Measurements from ENCODE around the gene PCDH17. TPM values are rescaled to one million over a fixed set of nuclear protein-coding genes. Genes with fewer than 3 reads are reported as not detected.

The PCDH17 gene
- total RNA-seq, 1 experiment from 2014 or later = not detected

DNA sequence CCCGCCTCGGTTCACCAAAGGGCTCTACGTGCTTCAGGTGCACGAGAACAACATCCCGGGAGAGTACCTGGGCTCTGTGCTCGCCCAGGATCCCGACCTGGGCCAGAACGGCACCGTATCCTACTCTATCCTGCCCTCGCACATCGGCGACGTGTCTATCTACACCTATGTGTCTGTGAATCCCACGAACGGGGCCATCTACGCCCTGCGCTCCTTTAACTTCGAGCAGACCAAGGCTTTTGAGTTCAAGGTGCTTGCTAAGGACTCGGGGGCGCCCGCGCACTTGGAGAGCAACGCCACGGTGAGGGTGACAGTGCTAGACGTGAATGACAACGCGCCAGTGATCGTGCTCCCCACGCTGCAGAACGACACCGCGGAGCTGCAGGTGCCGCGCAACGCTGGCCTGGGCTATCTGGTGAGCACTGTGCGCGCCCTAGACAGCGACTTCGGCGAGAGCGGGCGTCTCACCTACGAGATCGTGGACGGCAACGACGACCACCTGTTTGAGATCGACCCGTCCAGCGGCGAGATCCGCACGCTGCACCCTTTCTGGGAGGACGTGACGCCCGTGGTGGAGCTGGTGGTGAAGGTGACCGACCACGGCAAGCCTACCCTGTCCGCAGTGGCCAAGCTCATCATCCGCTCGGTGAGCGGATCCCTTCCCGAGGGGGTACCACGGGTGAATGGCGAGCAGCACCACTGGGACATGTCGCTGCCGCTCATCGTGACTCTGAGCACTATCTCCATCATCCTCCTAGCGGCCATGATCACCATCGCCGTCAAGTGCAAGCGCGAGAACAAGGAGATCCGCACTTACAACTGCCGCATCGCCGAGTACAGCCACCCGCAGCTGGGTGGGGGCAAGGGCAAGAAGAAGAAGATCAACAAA, 2.6 kb downstream of the PCDH17 start:
- in situ Hi-C loops (cut with HindIII; ENCODE audit: low pct_unique_long_range_greater_than_20kb, low sequenced_read_pairs) = no loop called here
- DNase-seq (ENCODE audit: low read depth) = no peak

DNA sequence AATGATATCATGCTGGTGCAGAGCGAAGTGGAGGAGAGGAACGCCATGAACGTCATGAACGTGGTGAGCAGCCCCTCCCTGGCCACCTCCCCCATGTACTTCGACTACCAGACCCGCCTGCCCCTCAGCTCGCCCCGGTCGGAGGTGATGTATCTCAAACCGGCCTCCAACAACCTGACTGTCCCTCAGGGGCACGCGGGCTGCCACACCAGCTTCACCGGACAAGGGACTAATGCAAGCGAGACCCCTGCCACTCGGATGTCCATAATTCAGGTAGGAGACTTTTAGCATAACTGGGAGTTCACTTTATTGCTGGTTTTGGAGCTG, 3.3 kb downstream of the PCDH17 start:
- in situ Hi-C loops (cut with HindIII; ENCODE audit: low pct_unique_long_range_greater_than_20kb, low sequenced_read_pairs) = no loop called here
- no peak for DNase-seq (ENCODE audit: low read depth)

- DNase-seq (ENCODE audit: low read depth) = no peak
- in situ Hi-C loops (cut with HindIII; ENCODE audit: low pct_unique_long_range_greater_than_20kb, low sequenced_read_pairs) = no loop called here
Measured at GRCh38 chr13:57635541-57636085, 4.1 kb downstream of the PCDH17 start.

DNA sequence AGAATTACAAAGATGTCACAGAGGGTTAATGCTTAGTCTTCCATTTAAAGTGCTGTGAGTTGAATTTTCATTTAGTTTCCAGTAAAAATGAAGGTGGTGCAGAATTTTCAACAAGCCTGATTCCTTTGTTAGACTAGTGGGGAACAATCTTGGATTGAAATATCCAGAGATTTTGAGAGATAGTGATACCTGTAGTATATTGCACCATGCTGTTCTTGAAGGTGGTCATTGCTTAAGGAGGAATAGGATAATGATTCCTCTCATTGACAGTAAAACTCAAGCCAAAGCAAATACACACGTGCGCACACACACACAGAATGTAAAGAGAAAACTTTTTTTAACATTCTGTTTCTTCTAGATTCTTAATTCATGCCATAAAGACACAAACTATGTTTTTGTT, 5.3 kb downstream of the PCDH17 start:
- no peak for DNase-seq (ENCODE audit: low read depth)
- in situ Hi-C loops (cut with HindIII; ENCODE audit: low pct_unique_long_range_greater_than_20kb, low sequenced_read_pairs) = no loop called here

DNA sequence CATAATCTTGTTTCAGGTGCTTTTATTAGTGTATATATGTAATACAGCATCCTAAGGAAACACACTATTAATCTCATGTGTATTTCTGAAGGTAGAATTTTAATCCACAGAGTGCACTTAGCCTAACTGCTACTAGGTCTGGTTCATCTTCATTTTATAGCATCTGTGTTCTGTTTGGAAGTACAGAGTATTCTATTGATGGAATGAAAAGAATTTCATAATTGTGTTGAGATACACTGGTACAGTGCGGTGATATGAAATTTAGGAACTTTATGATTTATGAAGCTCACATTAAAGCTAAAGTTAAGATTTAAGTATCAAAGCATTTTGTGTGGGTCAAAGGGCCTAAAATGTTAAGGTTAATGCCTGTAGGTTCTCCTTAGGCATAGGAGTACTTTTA, 6.0 kb downstream of the PCDH17 start:
- DNase-seq (ENCODE audit: low read depth) = no peak
- in situ Hi-C loops (cut with HindIII; ENCODE audit: low pct_unique_long_range_greater_than_20kb, low sequenced_read_pairs) = no loop called here

GRCh38 chr13:57638186-57638890, 6.8 kb downstream of the PCDH17 start:
- no peak for DNase-seq (ENCODE audit: low read depth)
- in situ Hi-C loops (cut with HindIII; ENCODE audit: low pct_unique_long_range_greater_than_20kb, low sequenced_read_pairs) = no loop called here

DNA sequence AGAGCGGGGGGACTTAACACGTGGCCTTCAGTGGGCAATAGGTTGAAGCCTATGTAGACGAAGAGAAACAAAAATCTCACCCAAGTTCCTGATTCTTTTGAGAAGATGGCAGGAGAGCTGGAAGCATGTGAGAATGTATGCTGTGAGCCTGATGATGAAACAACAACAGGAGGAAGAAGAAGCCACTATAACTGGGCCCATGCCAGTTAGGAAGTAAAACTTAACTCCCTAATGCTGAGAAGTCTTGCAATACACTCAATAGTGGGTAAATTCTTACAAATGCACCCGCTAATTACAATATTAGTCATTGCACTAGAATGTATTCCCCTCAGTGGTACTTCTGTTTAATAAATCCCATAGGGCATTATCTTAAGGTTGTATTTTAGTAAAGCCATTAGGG, 9.1 kb downstream of the PCDH17 start:
- DNase-seq (ENCODE audit: low read depth) = no peak
- in situ Hi-C loops (cut with HindIII; ENCODE audit: low pct_unique_long_range_greater_than_20kb, low sequenced_read_pairs) = no loop called here

DNA sequence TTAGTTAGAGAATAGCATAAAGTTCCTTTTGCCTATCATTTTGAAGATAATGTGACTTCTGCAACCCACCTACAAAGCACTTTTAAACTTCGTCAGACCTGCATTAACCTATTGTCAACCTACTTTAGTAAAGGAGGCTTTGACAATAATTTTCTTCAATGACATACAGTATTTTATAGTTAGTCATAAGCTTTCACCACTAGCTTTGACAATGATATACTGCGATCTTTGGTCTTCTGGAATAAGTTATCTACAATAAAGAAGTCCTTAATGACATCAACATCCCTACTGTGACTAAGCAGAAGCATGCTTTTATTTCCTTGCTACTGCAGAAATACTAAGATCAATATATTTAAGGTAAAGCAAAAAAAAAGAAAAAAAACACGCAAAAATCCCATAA, 9.5 kb downstream of the PCDH17 start:
- in situ Hi-C loops (cut with HindIII; ENCODE audit: low pct_unique_long_range_greater_than_20kb, low sequenced_read_pairs) = no loop called here
- DNase-seq (ENCODE audit: low read depth) = no peak

DNA sequence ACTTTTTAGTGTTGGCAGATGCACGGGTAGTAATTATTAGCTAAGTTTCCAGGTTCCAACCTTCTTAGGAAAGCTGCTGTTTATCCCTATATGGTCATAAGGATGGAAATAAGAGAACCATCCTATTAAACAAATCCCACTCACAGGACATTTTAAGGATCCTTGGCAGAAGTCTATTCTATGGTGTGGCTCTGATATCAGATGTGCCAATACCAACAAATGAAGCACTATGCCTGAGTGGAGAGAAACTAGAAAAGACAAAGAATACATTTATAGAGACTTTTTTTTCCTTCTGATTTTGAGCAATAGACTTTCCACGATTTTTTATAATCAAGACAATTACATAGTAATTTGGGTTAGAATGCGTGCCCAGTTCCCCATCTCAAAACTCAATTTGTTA, 12.6 kb downstream of the PCDH17 start:
- DNase-seq (ENCODE audit: low read depth) = no peak
- in situ Hi-C loops (cut with HindIII; ENCODE audit: low pct_unique_long_range_greater_than_20kb, low sequenced_read_pairs) = no loop called here

DNA sequence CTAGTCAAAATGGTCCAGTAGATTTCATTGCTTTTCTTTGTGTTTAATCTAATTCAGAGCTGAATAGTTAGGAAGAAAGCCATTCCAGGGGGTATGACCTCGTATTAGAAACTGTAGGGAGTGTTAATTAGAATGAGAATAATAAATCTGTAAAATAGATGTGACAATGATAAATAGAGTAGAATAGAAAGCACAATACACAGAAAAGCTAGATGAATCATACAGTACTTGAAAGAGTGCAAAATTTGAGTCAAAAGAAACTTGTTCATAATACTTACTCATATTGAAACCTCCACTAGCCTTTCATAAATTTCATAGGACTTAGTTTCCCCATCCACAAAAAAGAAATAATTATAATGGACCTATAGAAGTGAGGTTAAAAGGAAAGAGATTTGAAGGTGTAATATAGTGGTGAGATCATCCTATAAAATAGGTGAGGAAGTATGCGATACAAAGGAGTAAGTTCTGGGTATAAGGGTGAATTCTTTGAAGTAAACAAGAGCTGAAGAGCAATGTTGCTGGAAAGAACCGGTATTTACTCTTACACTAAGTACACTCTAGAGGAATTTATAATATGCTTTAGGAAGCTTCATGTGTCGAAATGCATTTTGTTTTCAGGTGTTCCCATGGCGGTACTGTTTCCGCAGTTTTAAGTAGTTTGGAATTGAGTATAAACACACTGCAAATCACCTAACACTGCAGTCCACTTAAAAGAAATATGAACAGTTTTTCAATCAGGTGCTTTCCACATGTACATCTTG, 21.9 kb downstream of the PCDH17 start:
- DNase-seq (ENCODE audit: low read depth) = no peak
- in situ Hi-C loops (cut with HindIII; ENCODE audit: low pct_unique_long_range_greater_than_20kb, low sequenced_read_pairs) = no loop called here

GRCh38 chr13:57665481-57665880, 33.9 kb downstream of the PCDH17 start:
- no peak for DNase-seq (ENCODE audit: low read depth)
- in situ Hi-C loops (cut with HindIII; ENCODE audit: low pct_unique_long_range_greater_than_20kb, low sequenced_read_pairs) = no loop called here

DNA sequence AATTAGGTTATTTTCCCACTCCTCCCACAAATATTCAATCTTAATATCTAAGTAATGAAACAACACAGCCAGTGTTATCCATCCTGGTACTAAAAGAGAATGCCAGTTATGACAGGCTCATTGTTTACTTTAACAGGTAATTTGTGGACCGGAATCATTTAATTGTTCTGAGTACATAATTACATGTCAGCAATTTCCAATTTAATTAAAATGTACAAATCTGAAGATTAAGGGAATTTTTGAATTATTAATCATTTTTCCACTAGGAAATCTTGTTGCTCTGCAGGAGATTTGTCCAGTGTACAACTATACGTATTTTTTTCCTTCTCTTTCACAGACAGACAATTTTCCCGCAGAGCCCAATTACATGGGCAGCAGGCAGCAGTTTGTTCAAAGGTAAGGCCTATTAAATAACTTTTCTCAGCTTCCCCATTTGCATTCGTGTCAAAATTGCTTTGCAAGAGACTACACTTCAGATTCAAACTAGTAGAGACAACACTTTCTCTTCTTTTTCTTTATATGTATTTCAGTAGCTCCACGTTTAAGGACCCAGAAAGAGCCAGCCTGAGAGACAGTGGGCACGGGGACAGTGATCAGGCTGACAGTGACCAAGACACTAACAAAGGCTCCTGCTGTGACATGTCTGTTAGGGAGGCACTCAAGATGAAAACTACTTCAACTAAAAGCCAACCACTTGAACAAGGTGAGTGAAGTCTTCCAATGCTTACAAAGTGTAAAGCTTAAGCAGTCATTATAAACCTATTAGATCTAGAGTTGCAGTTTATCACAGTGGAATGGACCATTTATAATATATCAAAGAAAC, 34.8 kb downstream of the PCDH17 start:
- in situ Hi-C loops (cut with HindIII; ENCODE audit: low pct_unique_long_range_greater_than_20kb, low sequenced_read_pairs) = no loop called here
- DNase-seq (ENCODE audit: low read depth) = no peak

DNA sequence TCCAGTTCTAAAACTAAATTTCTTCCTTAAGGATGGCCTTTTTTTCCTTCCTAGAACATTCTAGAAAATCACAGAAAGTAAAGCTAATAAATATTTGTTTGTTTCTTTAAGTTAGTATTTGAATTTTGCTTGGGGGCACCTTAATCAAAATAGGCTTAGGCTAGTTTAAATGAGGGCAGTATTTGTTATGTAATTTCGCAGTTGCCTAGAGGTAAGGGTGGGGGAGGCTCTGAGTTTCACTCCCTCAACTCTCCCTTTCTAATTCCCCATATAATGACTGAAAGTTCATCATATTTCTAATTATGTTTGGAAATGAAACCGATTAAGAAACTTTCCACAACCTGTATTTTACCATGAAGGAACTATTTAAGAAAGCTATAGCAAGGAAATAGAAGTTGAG, 40.6 kb downstream of the PCDH17 start:
- in situ Hi-C loops (cut with HindIII; ENCODE audit: low pct_unique_long_range_greater_than_20kb, low sequenced_read_pairs) = no loop called here
- no peak for DNase-seq (ENCODE audit: low read depth)

GRCh38 chr13:57673197-57673596, 41.7 kb downstream of the PCDH17 start:
- in situ Hi-C loops (cut with HindIII; ENCODE audit: low pct_unique_long_range_greater_than_20kb, low sequenced_read_pairs) = no loop called here
- DNase-seq (ENCODE audit: low read depth) = no peak

GRCh38 chr13:57675526-57675925, 44.0 kb downstream of the PCDH17 start:
- in situ Hi-C loops (cut with HindIII; ENCODE audit: low pct_unique_long_range_greater_than_20kb, low sequenced_read_pairs) = no loop called here
- DNase-seq (ENCODE audit: low read depth) = no peak

GRCh38 chr13:57680609-57681008, 49.1 kb downstream of the PCDH17 start:
- no peak for DNase-seq (ENCODE audit: low read depth)

GRCh38 chr13:57682128-57682716, 50.7 kb downstream of the PCDH17 start:
- in situ Hi-C loops (cut with HindIII; ENCODE audit: low pct_unique_long_range_greater_than_20kb, low sequenced_read_pairs) = no loop called here
- DNase-seq (ENCODE audit: low read depth) = no peak

More at GRCh38 chr13:57680609-57681008, 49.1 kb downstream of the PCDH17 start:
- in situ Hi-C loops (cut with HindIII; ENCODE audit: low pct_unique_long_range_greater_than_20kb, low sequenced_read_pairs) = no loop called here

DNA sequence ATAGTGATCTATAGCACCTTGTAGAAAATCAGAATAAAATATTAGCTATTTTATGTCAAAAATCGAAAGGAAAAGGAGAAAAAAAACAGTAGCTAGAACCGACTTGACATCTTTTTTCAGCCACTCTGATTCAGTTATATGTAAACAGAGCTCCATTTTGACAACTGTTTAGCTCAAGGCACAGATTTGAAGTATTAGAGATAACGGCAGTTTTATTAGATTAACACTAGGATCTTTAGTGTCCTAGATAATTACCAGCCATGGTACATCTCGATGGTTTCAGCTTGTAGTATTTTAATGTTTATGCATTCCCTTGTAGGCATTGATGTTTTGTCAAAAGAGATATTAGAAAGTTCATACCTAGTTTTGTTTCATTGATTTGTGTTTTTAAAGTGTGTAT, 67.3 kb downstream of the PCDH17 start:
- in situ Hi-C loops (cut with HindIII; ENCODE audit: low pct_unique_long_range_greater_than_20kb, low sequenced_read_pairs) = no loop called here
- DNase-seq (ENCODE audit: low read depth) = no peak

Data from Caki2 (cell line).